ENCODE data around the gene LIMK2. TPM values are rescaled to one million over a fixed set of nuclear protein-coding genes. Genes with fewer than 3 reads are reported as not detected.

Gene LIMK2
- total and polyA plus RNA-seq, 10 of the 15 experiments (the other 5 are each of a cell fraction or from before 2014, with no cell fraction given), result 2.9 to 40.4 (median 26.7) TPM

GRCh38 chr22:31230155-31230870, 18.2 kb downstream of the LIMK2 start (continued):
- no peak for TF ChIP-seq POLR2AphosphoS5 (IDR thresholded peaks at IDR 0.05; ENCODE audit: low read length)
- TF ChIP-seq MTA3 (IDR thresholded peaks at IDR 0.05; ENCODE audit: borderline replicate concordance, low read length), result no peak
- no peak for TF ChIP-seq CBFB (IDR thresholded peaks at IDR 0.05; ENCODE audit: low read depth)
- no peak for TF ChIP-seq KDM1A (IDR thresholded peaks at IDR 0.05; ENCODE audit: borderline replicate concordance)
- TF ChIP-seq SPI1 (IDR thresholded peaks at IDR 0.05; ENCODE audit: borderline replicate concordance, insufficient read depth, low read depth, low read length), result no peak; the same call in 1 of the 2 replicates
- no peak for TF ChIP-seq ASH2L (IDR thresholded peaks at IDR 0.05; ENCODE audit: borderline replicate concordance, low read depth)
- no peak for TF ChIP-seq RFX5 (IDR thresholded peaks at IDR 0.05; ENCODE audit: low read depth, low read length)
- no peak for TF ChIP-seq RAD51 (IDR thresholded peaks at IDR 0.05)
- TF ChIP-seq CBX5 (IDR thresholded peaks at IDR 0.05; ENCODE audit: low read depth), result no peak
- TF ChIP-seq CBX3 (IDR thresholded peaks at IDR 0.05; ENCODE audit: borderline replicate concordance, low read depth), result no peak
- no peak for TF ChIP-seq HSF1 (IDR thresholded peaks at IDR 0.05; ENCODE audit: low read depth, low read length)
- TF ChIP-seq ZNF622 (IDR thresholded peaks at IDR 0.05), result no peak
- no peak for TF ChIP-seq PAX8 (IDR thresholded peaks at IDR 0.05)
- no peak for TF ChIP-seq NKRF (conservative IDR thresholded peaks at IDR 0.05)
- no peak for TF ChIP-seq GABPA (IDR thresholded peaks at IDR 0.05; ENCODE audit: low read depth)
- TF ChIP-seq RELA (IDR thresholded peaks at IDR 0.05; ENCODE audit: borderline replicate concordance, partially characterized antibody), result no peak
- no peak for TF ChIP-seq NR2C2 (IDR thresholded peaks at IDR 0.05; ENCODE audit: borderline replicate concordance, control insufficient read depth, insufficient read length, low read depth)
- TF ChIP-seq ZBTB11 (CRISPR knock-in tag; IDR thresholded peaks at IDR 0.05), result no peak
- TF ChIP-seq JUNB (IDR thresholded peaks at IDR 0.05), result no peak
- no peak for TF ChIP-seq CTCF (IDR thresholded peaks at IDR 0.05 in 2 of 3, conservative IDR thresholded peaks at IDR 0.05 in 1 of 3; ENCODE audit: control insufficient read depth in 2 of 3, extremely low read depth in 1 of 3, insufficient read depth in 1 of 3, low read depth in 3 of 3, low read length in 3 of 3)

Measured in GM12878 (cell line).